Measurements from ENCODE around the gene SCART1. TPM values are rescaled to one million over a fixed set of nuclear protein-coding genes. Genes with fewer than 3 reads are reported as not detected.
A peak's percentile ranks its signal among the peaks of the same experiment; 100 is the strongest.
"Not testable (repeated sequence)": the region's sequence is repeated elsewhere in the genome, so short reads cannot be mapped to it uniquely, and the experiment has no call there.

The SCART1 gene
- total and polyA plus RNA-seq, 2 donors, result 0.86 to 3.3 TPM

GRCh38 chr10:133422223-133422806 is 31.4 kb upstream of the SCART1 start:
- Histone ChIP-seq H3K4me1 (ENCODE audit: insufficient read depth) (no peaks in the 10 kb centered on the region), H3K27ac (ENCODE audit: low read depth) (no peak overlapping the region), H3K4me3 (ENCODE audit: low read depth, low read length) (no peak overlapping the region), H3K36me3 (ENCODE audit: insufficient read depth) (no peaks in the 10 kb centered on the region)
- no peak for DNase-seq (ENCODE audit: extremely low spot score)
- WGBS, result 85% methylated on average over 16 of the region's 16 CpGs

GRCh38 chr10:133422807-133423771 is 30.7 kb upstream of the SCART1 start:
- no peaks in the 10 kb centered on the region for H3K36me3 ChIP-seq (ENCODE audit: insufficient read depth)
- no peaks in the 10 kb centered on the region for H3K4me1 ChIP-seq (ENCODE audit: insufficient read depth)
- peak overlapping the region; percentile 35 for H3K4me3 ChIP-seq (ENCODE audit: low read depth, low read length)
- 18% methylated on average over 88 of the region's 88 CpGs for WGBS
- no peak overlapping the region for H3K27ac ChIP-seq (ENCODE audit: low read depth)
- DNase-seq (ENCODE audit: extremely low spot score), result no peak

- 0% methylated on average over 9 of the region's 46 CpGs for WGBS
- H3K4me3 ChIP-seq (ENCODE audit: low read depth, low read length); DNase-seq (ENCODE audit: extremely low spot score); H3K27ac ChIP-seq (ENCODE audit: low read depth); H3K4me1 ChIP-seq (ENCODE audit: insufficient read depth); H3K36me3 ChIP-seq (ENCODE audit: insufficient read depth): not testable (repeated sequence)
Measured at GRCh38 chr10:133424102-133424501, 29.6 kb upstream of the SCART1 start.

GRCh38 chr10:133424601-133425000 is 29.1 kb upstream of the SCART1 start, which contains the start of gene SPRN:
SPRN (minus strand) TSS chr10:133424625; CDS start chr10:133423681, 944 bp downstream.
- H3K27ac ChIP-seq (ENCODE audit: low read depth); H3K36me3 ChIP-seq (ENCODE audit: insufficient read depth); DNase-seq (ENCODE audit: extremely low spot score); H3K4me1 ChIP-seq (ENCODE audit: insufficient read depth): not testable (repeated sequence)
- H3K4me3 ChIP-seq (ENCODE audit: low read depth, low read length), result peak within 1 kb of the TSS; percentile 35
- 4% methylated on average over 12 of the region's 37 CpGs for WGBS

GRCh38 chr10:133429571-133429970 is 24.2 kb upstream of the SCART1 start:
- 89% methylated on average over 4 of the region's 4 CpGs for WGBS
- H3K27ac ChIP-seq (ENCODE audit: low read depth); H3K4me1 ChIP-seq (ENCODE audit: insufficient read depth); H3K36me3 ChIP-seq (ENCODE audit: insufficient read depth); DNase-seq (ENCODE audit: extremely low spot score); H3K4me3 ChIP-seq (ENCODE audit: low read depth, low read length): not testable (repeated sequence)

GRCh38 chr10:133431888-133432613 is 21.7 kb upstream of the SCART1 start:
- H3K4me3 ChIP-seq (ENCODE audit: low read depth, low read length); H3K4me1 ChIP-seq (ENCODE audit: insufficient read depth); DNase-seq (ENCODE audit: extremely low spot score); H3K27ac ChIP-seq (ENCODE audit: low read depth); H3K36me3 ChIP-seq (ENCODE audit: insufficient read depth): not testable (repeated sequence)
- WGBS, result 70% methylated on average over 6 of the region's 9 CpGs

- H3K4me3 ChIP-seq (ENCODE audit: low read depth, low read length); H3K4me1 ChIP-seq (ENCODE audit: insufficient read depth); H3K27ac ChIP-seq (ENCODE audit: low read depth); H3K36me3 ChIP-seq (ENCODE audit: insufficient read depth); DNase-seq (ENCODE audit: extremely low spot score): not testable (repeated sequence)
- WGBS, result 77% methylated on average over 8 of the region's 25 CpGs
Measured at GRCh38 chr10:133432789-133433188, 21.0 kb upstream of the SCART1 start.

GRCh38 chr10:133438711-133439273 is 15.0 kb upstream of the SCART1 start:
- 81% methylated on average over 11 of the region's 11 CpGs for WGBS
- no peak overlapping the region for H3K27ac ChIP-seq (ENCODE audit: low read depth)

GRCh38 chr10:133439517-133440461 is 14.0 kb upstream of the SCART1 start:
- Histone ChIP-seq H3K27ac (ENCODE audit: low read depth) (no peak overlapping the region), H3K4me1 (ENCODE audit: insufficient read depth) (no peaks in the 10 kb centered on the region), H3K36me3 (ENCODE audit: insufficient read depth) (no peaks in the 10 kb centered on the region), H3K4me3 (ENCODE audit: low read depth, low read length) (no peak overlapping the region)
- no peak for DNase-seq (ENCODE audit: extremely low spot score)
- WGBS, result 90% methylated on average over 25 of the region's 25 CpGs

More at GRCh38 chr10:133438711-133439273, 15.0 kb upstream of the SCART1 start:
- Histone ChIP-seq H3K4me3 (ENCODE audit: low read depth, low read length) (no peak overlapping the region), H3K36me3 (ENCODE audit: insufficient read depth) (no peaks in the 10 kb centered on the region), H3K4me1 (ENCODE audit: insufficient read depth) (no peaks in the 10 kb centered on the region)
- DNase-seq (ENCODE audit: extremely low spot score), result no peak

- 97% methylated on average over 18 of the region's 18 CpGs for WGBS
- Histone ChIP-seq H3K4me3 (ENCODE audit: low read depth, low read length) (no peak overlapping the region), H3K27ac (ENCODE audit: low read depth) (no peak overlapping the region), H3K36me3 (ENCODE audit: insufficient read depth) (no peaks in the 10 kb centered on the region), H3K4me1 (ENCODE audit: insufficient read depth) (no peaks in the 10 kb centered on the region)
- DNase-seq (ENCODE audit: extremely low spot score), result no peak
Measured at GRCh38 chr10:133440633-133441285, 13.0 kb upstream of the SCART1 start.

GRCh38 chr10:133441356-133441755 is 12.4 kb upstream of the SCART1 start:
- not testable (repeated sequence) for H3K36me3 ChIP-seq (ENCODE audit: insufficient read depth); H3K27ac ChIP-seq (ENCODE audit: low read depth); H3K4me1 ChIP-seq (ENCODE audit: insufficient read depth); DNase-seq (ENCODE audit: extremely low spot score); H3K4me3 ChIP-seq (ENCODE audit: low read depth, low read length)
- WGBS, result 93% methylated on average over 14 of the region's 21 CpGs

GRCh38 chr10:133441780-133442179 is 12.0 kb upstream of the SCART1 start:
- no peak overlapping the region for H3K27ac ChIP-seq (ENCODE audit: low read depth)
- WGBS, result 85% methylated on average over 12 of the region's 12 CpGs
- H3K4me3 ChIP-seq (ENCODE audit: low read depth, low read length), result no peak overlapping the region
- no peak for DNase-seq (ENCODE audit: extremely low spot score)
- no peaks in the 10 kb centered on the region for H3K36me3 ChIP-seq (ENCODE audit: insufficient read depth)
- H3K4me1 ChIP-seq (ENCODE audit: insufficient read depth), result no peaks in the 10 kb centered on the region

Data from urinary bladder (tissue), 4 donors.